Hypothalamus (tissue), 51 donors: ENCODE measurements around the gene STAMBP.
A peak's percentile ranks its signal among the peaks of the same experiment; 100 is the strongest.
"Not testable (repeated sequence)": the region's sequence is repeated elsewhere in the genome, so short reads cannot be mapped to it uniquely, and the experiment has no call there.

Experiments
- DNase-seq, 51 donors: peaks; one replicate each; lab custom pipeline; 2025; lab: John Stamatoyannopoulos, UW

STAMBP gene

DNA sequence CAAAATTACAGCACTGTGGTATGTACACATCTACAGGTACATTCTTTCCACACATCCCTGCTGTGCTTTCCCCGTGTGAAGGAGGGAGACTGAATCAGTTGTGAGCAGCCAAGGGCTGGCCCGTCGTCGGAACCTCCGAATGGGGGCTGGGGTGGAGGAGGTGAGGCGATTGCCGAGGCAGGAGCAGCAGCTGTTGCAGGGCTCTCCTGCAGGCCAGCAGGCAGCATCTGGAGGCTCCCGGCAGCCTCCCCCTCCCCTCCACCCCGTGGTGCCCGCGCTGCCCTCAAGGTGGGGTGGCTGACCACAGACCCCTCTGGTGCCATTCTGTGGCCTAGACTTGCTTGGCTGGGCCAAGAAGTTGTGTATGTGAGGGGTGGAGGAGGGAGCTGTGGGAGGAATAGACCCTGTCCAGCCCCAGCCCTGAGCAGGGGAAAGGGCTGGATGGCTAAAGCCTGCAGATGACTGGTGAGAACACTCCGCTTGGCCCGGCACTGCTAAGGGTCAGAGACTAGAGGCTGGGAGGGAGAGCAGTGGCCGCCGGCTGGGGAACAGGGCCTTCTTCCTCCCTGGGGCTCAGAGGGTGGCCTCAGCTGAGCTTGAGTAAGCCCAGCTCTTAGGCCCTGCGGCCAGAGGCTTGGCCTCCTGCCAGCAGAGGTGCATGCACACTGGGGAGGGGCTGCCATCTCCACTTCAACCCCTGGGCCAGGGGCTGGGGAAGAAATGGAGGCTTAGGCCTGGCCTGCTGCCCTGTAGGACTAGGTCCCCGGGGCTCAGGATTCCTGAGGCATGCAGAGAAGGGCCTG lies 7.6 kb downstream of the STAMBP start:
- DNase-seq, result no peak

DNA sequence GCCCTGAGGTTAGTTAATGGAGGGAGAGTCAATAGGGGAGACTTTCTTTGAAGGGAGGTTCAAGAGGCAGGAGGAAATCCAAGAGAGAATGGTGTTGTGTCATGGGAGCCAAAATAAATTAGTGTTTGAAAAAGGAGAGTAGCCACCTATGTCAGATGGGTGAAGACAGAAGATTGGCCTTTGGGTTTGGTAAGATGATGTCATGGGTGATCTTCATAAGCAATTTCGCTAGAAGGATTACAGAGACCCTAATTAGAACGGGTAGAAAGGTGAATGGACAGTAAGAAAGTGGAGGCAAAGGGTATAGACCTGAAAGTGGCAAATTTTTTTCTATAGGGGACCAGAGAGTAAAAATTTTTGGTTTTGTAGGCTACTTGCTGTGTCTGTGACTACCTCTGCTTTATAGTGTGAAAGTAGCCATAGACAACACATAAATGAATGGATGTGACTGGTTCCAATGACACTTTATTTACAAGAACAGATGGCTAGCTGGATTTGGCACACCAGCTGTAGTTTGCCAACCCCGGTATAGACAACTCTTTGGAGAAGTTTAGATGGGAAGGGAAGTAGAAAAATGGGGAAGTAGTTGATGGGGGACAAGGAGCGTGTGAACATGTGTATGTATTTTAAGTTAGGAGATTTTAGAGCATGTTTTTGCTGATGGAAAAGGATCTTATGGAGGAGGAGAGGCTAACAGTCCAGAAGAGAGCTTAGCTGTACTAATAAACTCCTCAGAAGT lies 9.3 kb downstream of the STAMBP start:
- no peak for DNase-seq

DNA sequence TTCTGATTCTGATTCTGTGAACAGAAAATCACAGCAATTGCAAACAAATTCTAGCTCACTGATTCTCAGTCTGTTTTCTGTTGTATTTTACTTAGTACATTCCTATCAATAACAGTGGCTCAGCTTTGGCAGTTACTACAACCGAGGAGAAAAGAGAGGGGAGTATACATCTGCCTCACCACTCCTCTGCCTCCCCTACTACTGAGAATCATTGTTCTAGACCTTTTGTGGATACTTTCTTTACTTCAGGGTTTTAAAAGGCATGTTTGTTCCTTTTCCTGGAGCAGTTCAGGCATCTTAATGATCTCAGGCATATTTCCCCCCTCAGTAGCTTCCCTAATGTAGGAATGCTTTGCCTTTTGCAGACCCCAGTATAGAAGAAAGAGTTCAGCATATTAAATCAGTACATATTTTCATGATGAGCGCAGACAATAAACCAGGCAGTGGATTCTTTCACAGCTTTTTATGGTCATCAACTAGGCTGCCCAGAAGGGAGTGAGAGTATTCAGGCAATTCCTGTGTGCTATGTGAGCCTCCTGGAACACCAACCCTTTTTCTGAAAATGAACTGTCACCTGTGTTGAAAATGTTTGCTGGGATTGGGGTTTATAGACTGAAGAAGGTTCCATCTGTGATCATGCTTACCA lies 10.3 kb downstream of the STAMBP start:
- DNase-seq, result peak in 1 of 51 donors; percentile 6

DNA sequence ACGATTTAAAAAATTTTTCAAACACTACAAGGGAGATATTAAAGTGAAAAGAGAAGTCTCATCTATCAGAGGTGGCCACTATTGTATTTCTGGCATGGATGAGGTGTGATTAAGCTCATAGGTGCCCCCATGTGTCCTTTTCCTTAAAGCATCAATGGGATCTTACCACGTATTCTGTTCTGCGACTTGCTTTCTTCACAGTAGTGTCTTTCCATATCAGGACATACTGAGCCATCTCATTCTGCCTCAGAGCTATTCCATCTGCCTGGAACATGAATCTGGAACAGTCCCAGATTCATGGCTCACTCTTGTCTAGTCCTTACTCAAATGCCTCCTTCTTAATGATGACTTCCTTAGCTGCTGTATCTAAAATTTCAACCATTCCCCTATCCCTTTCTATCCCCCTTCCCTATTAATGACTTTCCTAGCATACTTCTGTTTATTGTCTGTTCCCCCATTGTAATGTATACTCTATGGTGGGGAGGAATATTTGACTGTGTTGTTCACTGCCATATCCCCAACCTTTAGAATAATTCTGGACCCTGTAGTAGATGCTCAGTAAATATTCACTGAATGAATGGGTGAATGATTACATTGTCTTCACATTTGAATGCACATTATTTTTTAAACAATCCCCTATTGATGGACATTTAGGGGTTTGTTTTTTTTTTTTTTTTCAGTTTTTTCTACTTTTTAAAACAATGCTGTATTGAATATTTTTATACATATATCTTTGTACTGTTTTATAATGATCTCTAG lies 11.1 kb downstream of the STAMBP start:
- DNase-seq, result peak in 1 of 51 donors; percentile 15

DNA sequence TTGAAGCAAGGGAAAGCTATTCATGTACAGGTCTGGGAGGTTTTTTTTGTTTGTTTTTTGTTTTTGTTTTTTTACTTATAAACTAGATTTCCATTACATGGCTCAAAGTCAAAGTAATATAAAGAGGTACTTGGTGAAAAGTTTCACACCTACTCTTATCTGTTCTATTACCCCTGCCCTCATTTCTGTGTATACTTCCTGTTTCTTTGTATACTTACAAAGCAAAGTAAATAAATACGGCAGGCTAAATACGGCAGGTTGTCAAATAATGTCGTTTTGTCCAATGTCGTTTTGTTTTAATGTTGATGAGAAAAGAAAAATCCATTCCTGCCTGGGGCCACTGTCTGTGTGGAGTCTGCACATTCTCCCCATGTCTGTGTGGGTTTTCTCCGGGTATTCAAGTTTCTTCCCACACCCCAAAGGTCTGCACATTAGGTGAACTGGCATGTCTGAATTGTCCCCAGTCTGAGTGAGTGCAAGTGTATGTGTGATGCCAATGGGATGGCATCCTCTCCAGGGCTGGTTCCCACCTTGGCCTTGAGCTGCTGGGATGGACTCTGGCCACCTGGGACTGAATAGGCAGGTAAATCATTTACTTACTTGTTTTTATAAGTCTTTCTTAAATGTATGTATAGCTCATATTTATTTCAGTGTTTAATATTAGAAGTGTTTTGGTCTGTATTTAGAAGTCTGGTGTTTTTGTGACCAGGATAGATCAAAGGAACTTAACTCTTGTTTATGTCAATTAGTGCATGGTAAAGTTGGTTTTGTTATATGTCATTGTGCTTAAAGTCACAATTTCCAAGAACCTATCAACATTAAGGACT lies 13.4 kb downstream of the STAMBP start:
- no peak for DNase-seq

DNA sequence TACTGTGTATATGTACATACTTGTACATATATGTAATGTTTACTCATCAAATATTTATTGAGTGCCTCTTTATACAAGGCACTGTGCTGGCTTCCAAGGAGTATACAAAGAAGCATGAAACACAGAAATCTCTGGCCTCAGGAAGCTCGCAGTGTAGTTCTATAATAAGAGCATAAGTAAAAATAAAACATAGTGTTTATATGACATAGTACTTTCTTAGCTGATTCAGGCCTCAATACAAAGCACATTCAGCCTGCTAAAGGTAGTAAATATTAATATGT lies 13.9 kb downstream of the STAMBP start:
- DNase-seq, result no peak

DNA sequence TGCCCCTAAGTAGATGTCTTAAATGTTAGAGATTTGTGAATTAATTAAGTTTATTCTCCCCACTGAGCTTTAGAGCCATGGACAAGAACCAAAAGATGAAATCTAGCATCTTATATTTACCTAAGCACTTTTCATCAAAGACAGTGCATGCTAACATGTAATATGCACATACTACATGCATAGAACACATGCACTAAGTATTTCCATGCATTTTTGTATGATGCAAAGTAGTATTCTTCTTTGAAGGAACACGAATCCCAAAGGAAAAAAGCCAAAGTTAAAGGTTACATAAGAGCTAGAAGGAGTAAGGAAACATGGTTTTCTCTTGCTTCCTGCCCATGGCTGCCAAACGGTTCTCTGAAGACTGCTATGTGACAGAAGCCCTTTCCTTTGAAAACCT lies 15.3 kb downstream of the STAMBP start:
- no peak for DNase-seq

DNA sequence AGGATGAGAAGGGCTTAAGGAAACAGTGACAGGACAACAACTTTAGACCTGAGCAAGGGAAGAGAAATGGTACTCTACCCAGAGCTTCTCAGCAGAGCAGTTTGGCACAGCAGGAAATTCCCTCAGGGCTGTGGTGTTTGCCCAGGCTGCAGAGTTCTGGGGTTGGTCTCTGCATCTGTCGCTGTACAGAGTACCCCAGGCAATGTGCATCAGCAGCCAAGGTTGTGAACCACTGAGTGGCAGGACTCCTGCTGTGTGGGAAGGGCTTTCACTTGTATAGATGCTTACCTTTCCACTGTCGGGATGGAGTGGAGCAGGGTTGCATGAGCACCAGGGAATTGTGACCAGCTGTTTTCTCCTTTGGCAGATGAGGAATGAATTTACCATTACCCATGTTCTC lies 21.2 kb downstream of the STAMBP start:
- no peak for DNase-seq

DNA sequence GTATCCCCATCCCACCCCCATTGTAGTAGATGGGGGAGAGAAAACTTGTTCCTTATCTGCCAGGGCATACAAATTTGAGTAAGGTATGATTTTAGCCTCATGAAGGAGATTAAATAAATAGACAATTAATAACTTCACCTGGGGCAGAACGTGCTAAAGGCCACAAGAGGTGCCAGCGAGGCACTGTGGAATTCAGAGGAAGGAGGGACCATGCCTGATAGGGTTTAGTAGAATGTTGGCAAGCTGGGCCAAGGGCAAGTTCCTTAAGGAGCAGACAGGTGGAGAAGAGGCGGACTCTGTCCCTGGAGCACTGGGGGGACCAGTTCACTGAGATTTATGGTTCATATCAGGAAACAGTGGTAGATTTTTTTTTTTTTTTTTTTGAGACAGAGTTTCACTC lies 22.5 kb downstream of the STAMBP start:
- DNase-seq, result no peak

DNA sequence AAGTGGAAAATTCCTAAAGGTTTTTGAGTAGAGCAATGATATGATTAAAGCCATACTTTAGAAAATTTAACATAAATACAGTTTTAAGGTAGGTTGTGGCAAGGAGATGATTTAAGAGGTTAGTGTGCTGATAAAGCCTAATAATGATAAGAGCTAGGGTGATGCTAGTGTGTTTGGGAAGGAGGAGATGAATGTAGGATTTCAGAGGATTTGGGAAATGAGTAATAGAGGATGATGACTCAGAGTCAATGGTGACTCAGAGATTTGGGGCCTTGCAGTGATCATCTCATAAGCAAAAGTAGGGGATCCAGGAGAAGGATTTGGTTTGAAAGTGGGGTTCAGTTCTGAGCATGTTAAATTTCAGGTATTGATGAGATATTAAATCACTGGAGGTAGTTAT lies 23.3 kb downstream of the STAMBP start:
- DNase-seq, result peak in 1 of 51 donors; percentile 20

DNA sequence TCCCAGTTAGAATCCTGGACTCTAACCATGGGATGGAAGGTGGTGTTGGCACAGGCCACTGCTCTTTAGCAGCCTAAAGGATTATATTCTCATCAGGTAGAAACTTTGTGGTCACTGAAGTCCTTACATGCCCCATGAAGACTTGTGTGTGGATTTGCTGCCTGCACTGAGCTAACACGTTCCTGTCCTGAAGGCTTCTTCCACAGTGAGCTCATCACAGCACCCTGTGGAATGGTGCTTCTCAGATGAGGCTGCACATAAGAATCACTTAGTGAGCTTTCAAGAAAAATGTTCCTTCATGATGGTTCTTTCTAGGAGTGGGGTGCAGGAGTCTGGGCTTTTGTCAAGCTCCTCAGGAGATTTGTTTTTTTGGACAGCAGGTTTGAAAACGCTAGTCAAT lies 26.8 kb downstream of the STAMBP start:
- no peak for DNase-seq

DNA sequence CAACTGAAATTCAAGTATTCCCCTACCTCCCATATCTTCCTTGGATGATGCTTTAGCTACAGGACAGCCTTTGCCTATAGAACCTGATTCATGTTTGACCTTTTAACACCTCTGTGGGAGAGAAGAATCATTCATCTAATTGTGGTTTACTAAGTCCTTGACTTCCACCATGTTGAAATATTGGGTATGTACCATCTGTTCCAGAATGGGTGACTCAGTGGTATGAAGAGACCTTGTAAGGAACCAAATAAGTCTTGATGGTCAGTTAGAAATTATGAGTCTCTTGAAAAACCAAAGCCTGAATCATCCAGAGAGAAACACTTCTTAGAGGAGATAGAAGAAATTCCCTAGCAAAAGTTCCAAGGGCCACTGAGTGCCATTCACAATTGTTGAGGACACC lies 27.5 kb downstream of the STAMBP start:
- DNase-seq, result no peak

DNA sequence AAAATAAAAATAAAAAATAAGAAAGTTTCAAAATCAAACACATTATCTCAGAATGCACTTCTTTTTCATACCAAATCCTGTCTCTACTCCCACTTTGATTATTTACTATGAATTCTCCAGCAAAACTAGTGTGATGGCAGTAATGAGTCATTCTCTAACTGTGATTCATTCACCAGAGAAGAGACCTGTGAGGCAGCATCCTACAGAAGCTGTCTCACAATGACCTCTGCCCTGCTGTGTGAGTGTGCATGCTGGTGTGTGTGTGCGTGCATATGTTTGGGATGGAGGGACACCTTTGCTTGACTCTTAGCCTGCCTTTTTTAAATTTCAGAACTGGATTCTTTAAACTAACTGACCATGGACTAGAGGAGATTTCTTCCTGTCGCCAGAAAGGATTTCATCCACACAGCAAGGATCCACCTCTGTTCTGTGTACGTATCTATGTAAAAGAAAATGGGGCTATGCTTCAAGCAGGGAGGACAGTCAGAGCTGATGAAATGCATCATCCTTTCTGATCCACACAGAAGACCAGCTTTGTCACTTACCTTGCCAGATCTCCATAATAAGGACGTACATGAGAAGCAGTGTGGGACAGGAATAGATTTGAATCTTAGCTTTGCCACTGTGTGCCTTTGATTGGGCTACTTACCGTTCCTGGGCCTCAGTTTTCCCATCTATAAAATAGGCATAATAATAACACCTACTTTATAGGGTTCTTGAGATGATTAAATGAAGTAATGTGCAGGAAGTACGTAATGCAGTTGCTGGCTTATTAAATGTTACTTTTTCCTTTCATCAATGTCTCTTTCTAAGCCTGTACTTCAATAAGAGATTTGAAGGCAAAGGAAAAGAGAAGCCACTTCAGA lies 31.2 kb downstream of the STAMBP start:
- peak in 1 of 51 donors; percentile 29 for DNase-seq

DNA sequence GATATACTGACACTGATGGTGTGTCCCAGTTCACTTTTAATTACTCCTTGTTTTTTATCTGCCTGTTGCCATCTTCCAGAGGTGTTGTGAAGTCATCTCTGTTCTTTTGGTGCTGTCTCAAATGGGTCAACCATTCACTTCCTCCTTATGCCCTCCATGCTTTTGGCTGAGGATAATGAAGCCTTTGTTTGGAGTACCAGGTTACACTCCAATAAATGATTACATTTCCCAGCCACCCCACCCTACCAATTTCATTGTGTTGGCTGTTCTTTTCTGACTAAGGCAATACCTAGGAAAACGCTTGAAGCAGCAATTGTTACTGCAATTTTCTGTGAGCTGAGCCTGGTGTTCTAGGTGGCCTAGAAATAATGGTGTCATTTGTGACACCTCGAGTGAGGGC lies 34.2 kb downstream of the STAMBP start:
- DNase-seq, result no peak

DNA sequence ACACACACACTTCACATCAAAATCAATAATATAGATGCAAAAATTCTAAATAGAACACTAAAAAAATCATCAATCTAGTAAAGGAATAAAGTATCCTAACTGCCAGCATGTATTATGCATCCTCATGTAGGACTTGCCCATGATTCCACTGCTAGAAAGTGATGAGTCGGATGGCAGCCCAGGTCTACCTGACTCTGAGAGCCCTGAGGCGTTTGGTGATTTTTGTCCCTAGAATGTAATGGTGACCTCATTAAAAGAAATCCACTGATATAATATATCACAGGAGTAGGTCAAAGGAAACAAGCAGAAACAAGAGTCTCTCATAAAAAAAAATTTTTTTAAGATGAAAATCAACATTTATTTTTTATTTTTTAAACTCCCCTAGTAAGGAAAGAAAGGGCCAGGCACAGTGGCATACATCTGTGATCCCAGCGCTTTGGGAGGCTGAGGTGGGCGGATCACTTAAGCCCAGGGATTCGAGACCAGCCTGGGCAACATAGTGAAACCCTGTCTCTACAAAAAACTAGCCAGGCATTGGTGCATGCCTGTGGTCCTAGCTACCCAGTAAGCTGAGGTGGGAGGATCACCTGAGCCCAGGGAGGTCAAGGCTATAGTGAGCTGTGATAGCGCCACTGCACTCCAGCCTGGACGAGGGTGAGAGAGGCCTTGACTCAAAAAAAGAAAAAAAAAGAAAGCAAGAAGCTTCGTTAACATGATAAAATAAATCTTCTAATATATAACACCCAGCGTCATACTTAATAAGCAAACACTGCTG lies 39.6 kb downstream of the STAMBP start:
- no peak for DNase-seq

DNA sequence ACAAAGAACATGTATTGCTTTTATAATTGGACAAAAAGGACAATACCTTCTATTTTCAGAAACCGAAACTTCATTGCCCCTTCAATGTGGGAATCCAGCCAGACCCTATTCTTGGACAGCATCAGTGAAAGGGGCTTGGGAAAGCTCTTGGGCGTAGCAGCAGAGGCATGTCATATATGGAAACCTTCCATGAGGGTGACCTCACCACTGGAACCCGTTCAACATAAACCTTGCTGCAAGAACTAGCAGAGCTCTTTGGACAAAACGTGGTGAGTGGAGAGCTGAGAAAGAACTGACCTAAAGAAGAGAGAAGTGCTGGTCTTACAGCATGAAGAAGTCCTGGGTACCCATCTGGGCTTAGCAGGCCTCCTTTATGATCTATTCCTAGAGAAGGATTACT lies 41.3 kb downstream of the STAMBP start:
- peak in 8 of 51 donors; percentile 1 to 32 (median 8) for DNase-seq

DNA sequence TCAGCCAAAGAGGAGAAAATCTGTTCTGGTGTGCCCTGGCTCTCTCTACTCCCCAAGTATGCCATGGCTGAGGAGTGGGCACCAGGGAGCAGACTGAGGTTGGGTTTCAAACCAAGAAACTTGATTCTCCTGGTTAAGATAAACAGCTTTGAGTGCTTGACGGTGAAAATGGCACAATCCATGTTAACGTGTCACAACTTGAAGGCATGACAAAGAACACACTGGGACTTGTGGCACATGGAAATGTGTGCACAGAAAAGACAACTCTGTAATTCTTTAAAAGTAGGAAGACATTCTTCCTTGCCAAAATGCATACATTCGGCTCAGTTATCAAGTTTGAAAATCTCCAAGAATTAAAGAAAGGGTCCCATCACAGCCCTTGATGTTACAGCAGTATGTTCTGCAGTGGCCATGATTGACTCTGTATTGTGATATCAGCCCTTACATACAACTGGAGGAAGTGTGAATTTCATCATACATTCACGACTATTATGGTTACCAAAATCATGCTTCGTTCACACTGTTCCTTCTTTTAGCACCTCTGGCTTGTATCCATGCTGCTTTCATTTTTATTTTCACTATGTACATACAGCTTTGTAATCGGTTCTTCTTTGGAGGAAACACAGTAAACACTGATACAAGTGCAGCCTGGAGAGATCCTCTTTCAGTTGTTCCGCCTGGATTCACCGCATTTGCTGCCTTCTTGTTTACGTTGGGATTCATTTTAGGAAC lies 48.5 kb downstream of the STAMBP start:
- no peak for DNase-seq

DNA sequence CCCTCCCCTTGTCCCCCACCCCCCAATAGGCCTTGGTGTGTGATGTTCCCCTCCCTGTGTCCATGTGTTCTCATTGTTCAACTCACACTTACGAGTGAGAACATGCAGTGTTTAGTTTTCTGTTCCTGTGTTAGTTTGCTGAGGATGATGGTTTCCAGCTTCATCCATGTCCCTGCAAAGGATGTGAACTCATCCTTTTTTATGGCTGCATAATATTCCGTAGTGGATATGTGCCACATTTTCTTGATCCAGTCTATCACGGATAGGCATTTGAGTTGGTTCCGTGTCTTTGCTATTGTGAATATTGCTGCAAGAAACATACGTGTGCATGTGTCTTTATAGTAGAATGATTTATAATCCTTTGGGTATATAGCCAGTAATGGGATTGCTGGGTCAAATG lies 49.2 kb downstream of the STAMBP start:
- DNase-seq, result not testable (repeated sequence)
